K562 (cell line): ENCODE results near the gene ANKRD11. TPM values are rescaled to one million over a fixed set of nuclear protein-coding genes. Genes with fewer than 3 reads are reported as not detected.
A peak's percentile ranks its signal among the peaks of the same experiment; 100 is the strongest.

Experiments
- ATAC-seq: fragments of 200-7000 bp; cut with Tn5 transposase; 3 replicates; pipeline ENCODE4 v1.9.1; 2020; ENCODE audit warnings: moderate library complexity
- BruUV-seq: library from RNA; stranded (reverse); fragments of 400-500 nt; replicated peaks from 2 replicates; lab custom pipeline; 2021; lab: Mats Ljungman, UMichigan
- CTCF ChIA-PET: fragments of 300-600 bp; formaldehyde crosslinking; extraction: SDS; loops from one replicate; lab custom pipeline; 2021; ENCODE audit warnings: low intra/inter-chr PET ratio; lab: Yijun Ruan, JAX
- POLR2A ChIA-PET: fragments of 300-600, 350-650 bp; sonication (Branson Sonifier 250); formaldehyde crosslinking; extraction: SDS; loops from one replicate; lab custom pipeline; 2021; ENCODE audit warnings: antibody characterized with exemption, inconsistent platforms; lab: Yijun Ruan, JAX
- DNase-seq, 4 experiments: peaks; one replicate each; pipeline versions ENCODE4 v3.0.0 to v3.0.0-alpha.2; 2011 to 2018; ENCODE audit warnings: low spot score in 3 of 4, mixed read lengths in 3 of 4; ENCODE audit errors: extremely low read depth in 1 of 4
- FAIRE-seq: peaks from 2 replicates; lab custom pipeline; 2011; peaks lifted over from hg19 to GRCh38; lab: Jason Lieb, UNC
- H2AFZ ChIP-seq: 2 replicates; pipeline ENCODE4 v1.6.0; 2011; ENCODE audit warnings: low read depth, low read length, control low read depth, inconsistent platforms
- H3K27ac ChIP-seq: fragments of 200-600 bp; 3 replicates; pipeline ENCODE4 v1.8.0; 2011; ENCODE audit warnings: low read depth, mild to moderate bottlenecking, control low read depth, inconsistent platforms, low read length, moderate library complexity, mixed read lengths; ENCODE audit errors: extremely low read depth
- H3K27me3 ChIP-seq, 2 experiments: fragments of 300-600 bp in 1 of 2; 2 replicates in 1 of 2; 3 replicates in 1 of 2; pipeline versions ENCODE4 v1.6.0 to v1.8.0; 2011; ENCODE audit warnings: inconsistent platforms in 2 of 2, low read length in 2 of 2, mild to moderate bottlenecking in 1 of 2, mixed read lengths in 1 of 2, moderate library complexity in 1 of 2; ENCODE audit not compliant: control insufficient read depth in 2 of 2, insufficient read depth in 2 of 2
- H3K36me3 ChIP-seq: fragments of 300-600 bp; 3 replicates; pipeline ENCODE4 v1.8.0; 2011; ENCODE audit warnings: mild to moderate bottlenecking, low read length, inconsistent platforms; ENCODE audit not compliant: control insufficient read depth, insufficient read depth
- H3K4me1 ChIP-seq, 2 experiments: fragments of 200-600 bp in 1 of 2; replicated peaks in 1 of 2; 2 replicates in 1 of 2; 3 replicates in 1 of 2; pipeline versions ENCODE4 v1.5.1 to v1.8.0; 2011; ENCODE audit warnings: inconsistent platforms in 2 of 2, low read length in 2 of 2, mild to moderate bottlenecking in 1 of 2, mixed read lengths in 1 of 2, moderate library complexity in 1 of 2; ENCODE audit not compliant: control insufficient read depth in 2 of 2, insufficient read depth in 2 of 2
- H3K4me2 ChIP-seq: 2 replicates; pipeline ENCODE4 v1.6.1; 2011; ENCODE audit warnings: low read length, control low read depth, inconsistent platforms, mixed read lengths; ENCODE audit not compliant: insufficient read depth
- H3K4me3 ChIP-seq: fragments of 200-600 bp; sonication (generic), shearing (Covaris generic); 2 replicates; pipeline ENCODE4 v1.5.1; 2016; ENCODE audit warnings: control low read depth, inconsistent platforms
- H3K79me2 ChIP-seq: fragments of 200-600 bp; 3 replicates; pipeline ENCODE4 v1.8.0; 2011; ENCODE audit warnings: low read length, inconsistent platforms; ENCODE audit not compliant: control insufficient read depth, insufficient read depth
- H3K9ac ChIP-seq, 2 experiments: 2 replicates each; pipeline versions ENCODE4 v1.6.0 to v1.6.1; 2011; ENCODE audit warnings: low read depth in 2 of 2, low read length in 2 of 2, control low read depth in 1 of 2, inconsistent platforms in 1 of 2, mild to moderate bottlenecking in 1 of 2, mixed read lengths in 1 of 2; ENCODE audit not compliant: insufficient read depth in 1 of 2
- H3K9me1 ChIP-seq: one replicate; pipeline ENCODE4 v1.6.0; 2011; ENCODE audit warnings: inconsistent platforms, mild to moderate bottlenecking, low read length, moderate library complexity; ENCODE audit not compliant: control insufficient read depth, insufficient read depth
- H3K9me3 ChIP-seq: replicated peaks from 2 replicates; pipeline ENCODE4 v1.5.1; 2011; ENCODE audit warnings: low read depth, low read length, inconsistent platforms; ENCODE audit not compliant: control insufficient read depth, insufficient read depth
- H4K20me1 ChIP-seq: replicated peaks from 2 replicates; pipeline ENCODE4 v1.6.1; 2011; ENCODE audit warnings: low read length, inconsistent platforms, mixed read lengths; ENCODE audit not compliant: control insufficient read depth, insufficient read depth
- ARID3B ChIP-seq: fragments of 250-450 bp; sonication (Bioruptor Pico); IDR thresholded peaks from 2 replicates; pipeline ENCODE4 v1.4.0; 2020; ENCODE audit warnings: borderline replicate concordance
- CBFA2T3 ChIP-seq: fragments of 450-650 bp; IDR thresholded peaks from 2 replicates; pipeline ENCODE4 v1.6.1; 2017
- CC2D1A ChIP-seq: fragments of 450-650 bp; IDR thresholded peaks from 2 replicates; pipeline ENCODE4 v1.6.1; 2017; ENCODE audit warnings: mild to moderate bottlenecking
- FIP1L1 ChIP-seq: fragments of 200-400 bp; formaldehyde crosslinking; IDR thresholded peaks from 2 replicates; pipeline ENCODE4 v1.6.1; 2018; ENCODE audit warnings: mild to moderate bottlenecking, low read depth, low read length; ENCODE audit not compliant: poor library complexity, severe bottlenecking
- FOXA3 ChIP-seq, 2 experiments: fragments of 450-650 bp in 1 of 2; sonication (generic) in 1 of 2; formaldehyde crosslinking; IDR thresholded peaks in 1 of 2; conservative IDR thresholded peaks in 1 of 2; 2 replicates each; pipeline versions ENCODE4 v1.4.0 to v1.8.0; 2020 to 2022; ENCODE audit warnings: mild to moderate bottlenecking in 2 of 2, missing genetic modification reagents in 1 of 2
- FOXO4 ChIP-seq: fragments of 450-650 bp; formaldehyde crosslinking; IDR thresholded peaks from 2 replicates; pipeline ENCODE4 v1.4.0; 2020; ENCODE audit warnings: mild to moderate bottlenecking, moderate library complexity
- FOXP1 ChIP-seq: sonication (generic); formaldehyde crosslinking; IDR thresholded peaks from 2 replicates; pipeline ENCODE4 v1.8.0; 2022; ENCODE audit warnings: mild to moderate bottlenecking, missing genetic modification reagents
- GABPA ChIP-seq: fragments of 200-800 bp; sonication (Bioruptor generic); conservative IDR thresholded peaks from 2 replicates; pipeline ENCODE4 v1.6.1; 2016; ENCODE audit warnings: low read depth, missing genetic modification characterization, missing compliant biosample characterization
- HMGN3 ChIP-seq: IDR thresholded peaks from 2 replicates; pipeline ENCODE4 v1.6.1; 2011; ENCODE audit warnings: borderline replicate concordance, low read depth, mild to moderate bottlenecking, mixed read lengths, low read length; ENCODE audit not compliant: insufficient read length; ENCODE audit errors: extremely low read depth
- IFI16 ChIP-seq: fragments of 250-450 bp; sonication (Bioruptor Pico); IDR thresholded peaks from 2 replicates; pipeline ENCODE4 v2.1.2; 2022; ENCODE audit warnings: mild to moderate bottlenecking, inconsistent platforms
- MYC ChIP-seq, 2 experiments: fragments of 250-450 bp in 1 of 2; sonication (Bioruptor Pico) in 1 of 2; IDR thresholded peaks; 2 replicates each; pipeline versions ENCODE4 v1.5.1 to v1.6.1; 2012 to 2021; ENCODE audit warnings: low read depth in 2 of 2, borderline replicate concordance in 1 of 2, improper control_type of control experiment in 1 of 2, low read length in 1 of 2, mild to moderate bottlenecking in 1 of 2, moderate library complexity in 1 of 2
- UBTF ChIP-seq, 2 experiments: IDR thresholded peaks; 2 replicates each; pipeline ENCODE4 v1.6.1; 2012; ENCODE audit warnings: improper control_type of control experiment in 2 of 2, low read depth in 2 of 2, low read length in 2 of 2, borderline replicate concordance in 1 of 2
- ZNF12 ChIP-seq: sonication (generic); formaldehyde crosslinking; IDR thresholded peaks from 2 replicates; pipeline ENCODE4 v1.4.0; 2020; ENCODE audit warnings: mild to moderate bottlenecking, missing genetic modification reagents
- ZNF282 ChIP-seq: sonication (generic); formaldehyde crosslinking; IDR thresholded peaks from 2 replicates; pipeline ENCODE4 v1.8.1; 2023; ENCODE audit warnings: missing genetic modification reagents
- ZNF766 ChIP-seq: fragments of 200-800 bp; sonication (Bioruptor generic); conservative IDR thresholded peaks from 2 replicates; pipeline ENCODE4 v1.6.1; 2016; ENCODE audit warnings: missing genetic modification characterization, missing compliant biosample characterization
- WGBS: fragments of 100-300 bp; shearing (Covaris generic); methylation state at CpG from one replicate; pipeline ENCODE4 v1.1.6; 2016; ENCODE audit warnings: low coverage, mixed read lengths; ENCODE audit not compliant: insufficient coverage; ENCODE audit errors: missing lambda C conversion rate; 5-methylcytosine and 5-hydroxymethylcytosine counted together
- in situ Hi-C: fragments of 300-500 bp; cut with MboI; formaldehyde crosslinking; loops from 4 replicates; pipeline ENCODE4 v1.15.0; 2018; ENCODE audit warnings: inconsistent platforms, mixed read lengths
- intact Hi-C: fragments of 100-400 bp; cut with micrococcal nuclease; formaldehyde crosslinking; loops from 2 replicates; pipeline ENCODE4 v1.14.2; 2022
- polyA plus RNA-seq, 8 experiments: library from polyadenylated mRNA; depleted of rRNA in 4 of 8; stranded (reverse) in 5 of 8; unstranded in 3 of 8; fragments of >200 nt; fragmentation: Nextera tagmentation in 2 of 8; fragmentation: Illumina TruSeq in 1 of 8; extraction: Ambion mirVana in 2 of 8; extraction: Trizol in 1 of 8; gene quantifications; 2 replicates each; pipeline versions ENCODE4 v1.2.1 to v1.2.3, GENCODE V29; 2011 to 2014; ENCODE audit warnings: inconsistent platforms in 1 of 8, missing spikeins in 1 of 8
- total RNA-seq, 7 experiments: library from RNA; depleted of rRNA in 6 of 7; stranded (reverse); fragments of >200 nt in 6 of 7; fragmentation: Illumina TruSeq in 2 of 7; extraction: Trizol in 2 of 7; gene quantifications; 2 replicates each; pipeline versions ENCODE4 v1.2.1 to v1.2.3, GENCODE V29; 2011 to 2021; ENCODE audit warnings: low replicate concordance in 1 of 7

ANKRD11 gene
- total and polyA plus RNA-seq, 9 of the 15 experiments (the other 6 are each of a cell fraction or from before 2014, with no cell fraction given), result 4.7 to 126 (median 31.7) TPM

- ChIA-PET POLR2A (interaction anchor here (0.7 to 2.0 kb wide), 13 partner anchors 9 to 723 kb away, joined by 3 to 9 read pairs (median 4); no protein-coding TSS in a partner anchor), CTCF (interaction anchor here (0.9 kb wide), 1 partner anchor 174 kb away, joined by 3 read pairs; no protein-coding TSS in a partner anchor)
- peak overlapping the region; percentile 90 for H3K27ac ChIP-seq
- in situ Hi-C loops (no loop called here), intact Hi-C loops (loop anchor here (5.0 to 10.0 kb wide), 4 partner anchors 53 to 695 kb away; partner anchors contain the start of genes APRT and ZNF778)
- no peak for DNase-seq
- H3K9me3 ChIP-seq, result no peaks in the 10 kb centered on the region
- peaks cover 56% of the 10 kb centered on the region for H3K79me2 ChIP-seq
- H3K4me1 ChIP-seq, result peaks cover 32 to 62% of the 10 kb centered on the region in 2 experiments; a peak in 4 of 5 replicates
- FAIRE-seq, result no peak
- H3K9ac ChIP-seq, result peak overlapping the region; percentile 93 to 99
- peak overlapping the region; percentile 77 for H3K4me3 ChIP-seq
- H3K36me3 ChIP-seq, result peaks cover 19% of the 10 kb centered on the region
- 2% methylated on average over 20 of the region's 42 CpGs for WGBS
- ATAC-seq, result peak; percentile 0
- H3K9me1 ChIP-seq, result no peaks in the 10 kb centered on the region
- no peaks in the 10 kb centered on the region; a peak in 1 of 5 replicates for H3K27me3 ChIP-seq
- no peaks in the 10 kb centered on the region; the same call in 1 of the 2 replicates for H4K20me1 ChIP-seq
- peak overlapping the region; percentile 87 for H2AFZ ChIP-seq
- peak overlapping the region; percentile 95 for H3K4me2 ChIP-seq
- BruUV-seq, result no TSS peak
- TF ChIP-seq ZNF766 (CRISPR knock-in tag) (no peak), HMGN3 (no peak), ZNF12 (0 out of 2 replicates have a peak, but pooled peaks have one; percentile 5), CC2D1A (peak; percentile 76), UBTF (IDR thresholded peaks at IDR 0.05; ENCODE audit: borderline replicate concordance in 1 of 2, low read depth in 2 of 2, low read length in 2 of 2) (peak in 1 of 2 experiments; percentile 60; a peak in 1 of 4 replicates), FOXA3 (CRISPR knock-in tag; conservative IDR thresholded peaks at IDR 0.05 in 1 of 2, IDR thresholded peaks at IDR 0.05 in 1 of 2) (0 out of 4 replicates have a peak, but pooled peaks of 1 of the 2 experiments have one; percentile 42), CBFA2T3 (no peak), ZNF282 (CRISPR knock-in tag) (no peak), GABPA (tag) (no peak), FOXO4 (CRISPR knock-in tag) (no peak), MYC (IDR thresholded peaks at IDR 0.05; ENCODE audit: low read depth, low read length) (no peak), MYC (CRISPR knock-in tag; IDR thresholded peaks at IDR 0.05; ENCODE audit: borderline replicate concordance, low read depth) (0 out of 2 replicates have a peak, but pooled peaks have one; percentile 71), ARID3B (CRISPR knock-in tag) (no peak), IFI16 (no peak), FOXP1 (CRISPR knock-in tag) (peak; percentile 26; the same call in 1 of the 2 replicates), FIP1L1 (peak; percentile 47)
These were observed 17.0 kb upstream of the ANKRD11 start for GRCh38 chr16:89507214-89507833.
